Ascending aorta (tissue), 2 donors: ENCODE measurements around the gene EEF1AKMT4. TPM values are rescaled to one million over a fixed set of nuclear protein-coding genes. Genes with fewer than 3 reads are reported as not detected.

Experiments used
- DNase-seq, 2 donors: peaks; one replicate each; pipeline ENCODE4 v3.0.0-alpha.2; 2019; ENCODE audit warnings: low spot score in 2 of 2
- H3K27ac ChIP-seq, 2 donors: fragments of 200-600 bp; sonication (generic); one replicate each; pipeline ENCODE4 v1.5.1; 2016 to 2017; ENCODE audit warnings: mild to moderate bottlenecking in 1 of 2
- H3K27me3 ChIP-seq: fragments of 200-600 bp; sonication (generic); one replicate; pipeline ENCODE4 v1.5.1; 2017
- H3K36me3 ChIP-seq, 2 donors: fragments of 200-600 bp; sonication (generic); one replicate each; pipeline ENCODE4 v1.5.1; 2016
- H3K4me1 ChIP-seq, 2 donors: fragments of 200-600 bp; sonication (generic); one replicate each; pipeline ENCODE4 v1.5.1; 2016 to 2017; ENCODE audit warnings: mild to moderate bottlenecking in 1 of 2
- H3K4me3 ChIP-seq, 2 donors: fragments of 200-600 bp; sonication (generic); one replicate each; pipeline ENCODE4 v1.5.1; 2016 to 2017; ENCODE audit warnings: mild to moderate bottlenecking in 1 of 2
- H3K9me3 ChIP-seq, 2 donors: fragments of 200-600 bp; sonication (generic); one replicate each; pipeline ENCODE4 v1.5.1; 2016
- intact Hi-C: fragments of 100-400 bp; cut with DNase I; formaldehyde crosslinking; loops from one replicate; pipeline ENCODE4 v1.15.1; 2023
- total RNA-seq: library from RNA; depleted of rRNA; stranded (reverse); fragments of >200 nt; gene quantifications from one replicate; pipeline ENCODE4 v1.1.0, GENCODE V29; 2016
- TF ChIP-seq, protein P1 (sequence below), 3 experiments: fragments of 200-600 bp in 2 of 3; fragments of 450-650 bp in 1 of 3; sonication (generic) in 2 of 3; IDR thresholded peaks; one replicate each; pipeline ENCODE4 v1.5.1; 2016 to 2019; ENCODE audit warnings: antibody characterized with exemption in 3 of 3, mild to moderate bottlenecking in 1 of 3, moderate library complexity in 1 of 3

The EEF1AKMT4 gene
- total RNA-seq, 1 donor from 2014 or later: 4.8 TPM

GRCh38 chr3:184300378-184300720, 50.9 kb downstream of the EEF1AKMT4 start:
- Histone ChIP-seq H3K4me3 (peak overlapping the region in 1 of 2 donors; percentile 75), H3K36me3 (peaks cover 49% of the 10 kb centered on the region in 2 donors), H3K27me3 (no peaks in the 10 kb centered on the region), H3K9me3 (no peaks in the 10 kb centered on the region), H3K4me1 (no peaks in the 10 kb centered on the region), H3K27ac (no peak overlapping the region)
- intact Hi-C loops: no loop called here
- no peak for DNase-seq
- TF ChIP-seq, protein P1, sequence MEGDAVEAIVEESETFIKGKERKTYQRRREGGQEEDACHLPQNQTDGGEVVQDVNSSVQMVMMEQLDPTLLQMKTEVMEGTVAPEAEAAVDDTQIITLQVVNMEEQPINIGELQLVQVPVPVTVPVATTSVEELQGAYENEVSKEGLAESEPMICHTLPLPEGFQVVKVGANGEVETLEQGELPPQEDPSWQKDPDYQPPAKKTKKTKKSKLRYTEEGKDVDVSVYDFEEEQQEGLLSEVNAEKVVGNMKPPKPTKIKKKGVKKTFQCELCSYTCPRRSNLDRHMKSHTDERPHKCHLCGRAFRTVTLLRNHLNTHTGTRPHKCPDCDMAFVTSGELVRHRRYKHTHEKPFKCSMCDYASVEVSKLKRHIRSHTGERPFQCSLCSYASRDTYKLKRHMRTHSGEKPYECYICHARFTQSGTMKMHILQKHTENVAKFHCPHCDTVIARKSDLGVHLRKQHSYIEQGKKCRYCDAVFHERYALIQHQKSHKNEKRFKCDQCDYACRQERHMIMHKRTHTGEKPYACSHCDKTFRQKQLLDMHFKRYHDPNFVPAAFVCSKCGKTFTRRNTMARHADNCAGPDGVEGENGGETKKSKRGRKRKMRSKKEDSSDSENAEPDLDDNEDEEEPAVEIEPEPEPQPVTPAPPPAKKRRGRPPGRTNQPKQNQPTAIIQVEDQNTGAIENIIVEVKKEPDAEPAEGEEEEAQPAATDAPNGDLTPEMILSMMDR (IDR thresholded peaks at IDR 0.05): no peak

DNA sequence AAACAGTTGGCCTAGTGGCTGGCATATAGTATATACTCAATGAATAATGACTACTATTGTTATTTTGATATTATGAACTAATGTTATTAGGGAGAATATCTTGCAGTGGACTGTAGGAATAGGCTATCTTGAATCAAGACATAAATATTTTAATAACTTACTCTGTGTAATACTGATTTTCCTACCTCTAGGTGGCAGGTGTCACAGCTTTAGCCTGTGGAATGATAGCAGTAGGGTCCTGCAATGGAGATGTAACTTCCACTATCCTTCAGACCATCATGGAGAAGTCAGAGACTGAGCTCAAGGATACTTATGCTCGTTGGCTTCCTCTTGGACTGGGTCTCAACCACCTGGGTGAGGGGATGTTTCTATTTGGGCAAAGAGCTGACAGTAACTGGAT, 56.1 kb downstream of the EEF1AKMT4 start:
- intact Hi-C loops: no loop called here
- TF ChIP-seq, protein P1 (IDR thresholded peaks at IDR 0.05): no peak
- H3K4me3 ChIP-seq: no peak overlapping the region
- no peak overlapping the region for H3K27ac ChIP-seq
- no peaks in the 10 kb centered on the region for H3K27me3 ChIP-seq
- H3K9me3 ChIP-seq: no peaks in the 10 kb centered on the region
- DNase-seq: no peak
- no peaks in the 10 kb centered on the region for H3K4me1 ChIP-seq
- H3K36me3 ChIP-seq: peaks cover 82 to 87% of the 10 kb centered on the region in 2 donors

- intact Hi-C loops: no loop called here
- H3K36me3 ChIP-seq: peaks cover 75 to 78% of the 10 kb centered on the region in 2 donors
- TF ChIP-seq, protein P1 (IDR thresholded peaks at IDR 0.05): no peak
- H3K4me1 ChIP-seq: no peaks in the 10 kb centered on the region
- no peak overlapping the region for H3K27ac ChIP-seq
- no peak for DNase-seq
- no peak overlapping the region for H3K4me3 ChIP-seq
- H3K27me3 ChIP-seq: no peaks in the 10 kb centered on the region
- H3K9me3 ChIP-seq: no peaks in the 10 kb centered on the region
These were observed 57.0 kb downstream of the EEF1AKMT4 start for GRCh38 chr3:184306341-184306972.

GRCh38 chr3:184307915-184308314, 58.4 kb downstream of the EEF1AKMT4 start:
- peaks cover 61 to 64% of the 10 kb centered on the region in 2 donors for H3K36me3 ChIP-seq
- H3K9me3 ChIP-seq: no peaks in the 10 kb centered on the region
- TF ChIP-seq, protein P1 (IDR thresholded peaks at IDR 0.05): no peak
- no peaks in the 10 kb centered on the region for H3K4me1 ChIP-seq
- no peak for DNase-seq
- no peak overlapping the region for H3K4me3 ChIP-seq
- H3K27ac ChIP-seq: no peak overlapping the region
- intact Hi-C loops: no loop called here
- H3K27me3 ChIP-seq: no peaks in the 10 kb centered on the region

Other genes with a start within 250 kb of the EEF1AKMT4 start
- gene ABCC5, start 231.8 kb upstream of the EEF1AKMT4 start, total RNA-seq: 16.2 TPM
- not detected for gene HTR3D, start 217.9 kb upstream of the EEF1AKMT4 start, total RNA-seq
- gene HTR3C, start 196.6 kb upstream of the EEF1AKMT4 start, total RNA-seq: not detected
- not detected for gene HTR3E, start 152.6 kb upstream of the EEF1AKMT4 start, total RNA-seq
- gene EIF2B5, start 114.3 kb upstream of the EEF1AKMT4 start, total RNA-seq: 24.7 TPM
- 36.6 TPM for gene DVL3, start 94.3 kb upstream of the EEF1AKMT4 start, total RNA-seq
- 101 TPM for gene AP2M1, start 74.8 kb upstream of the EEF1AKMT4 start, total RNA-seq
- 93.3 TPM for gene ABCF3, start 63.5 kb upstream of the EEF1AKMT4 start, total RNA-seq
- gene VWA5B2, start 20.1 kb upstream of the EEF1AKMT4 start, total RNA-seq: 0.32 TPM
- 167 TPM for gene ALG3, start 710 bp upstream of the EEF1AKMT4 start, total RNA-seq
- not detected for gene CAMK2N2, start 11.9 kb downstream of the EEF1AKMT4 start, total RNA-seq
- not detected for gene ECE2, start 26.4 kb downstream of the EEF1AKMT4 start, total RNA-seq
- 151 TPM for gene PSMD2, start 49.6 kb downstream of the EEF1AKMT4 start, total RNA-seq
- gene EIF4G1, start 64.9 kb downstream of the EEF1AKMT4 start, total RNA-seq: 192 TPM
- 47.7 TPM for gene FAM131A, start 87.9 kb downstream of the EEF1AKMT4 start, total RNA-seq
- gene CLCN2, start 111.9 kb downstream of the EEF1AKMT4 start, total RNA-seq: 31.2 TPM
- gene POLR2H, start 112.0 kb downstream of the EEF1AKMT4 start, total RNA-seq: 26.0 TPM
- gene THPO, start 128.5 kb downstream of the EEF1AKMT4 start, total RNA-seq: not detected
- gene CHRD, start 130.4 kb downstream of the EEF1AKMT4 start, total RNA-seq: 172 TPM